ENCODE measurements around the gene BEST1. TPM values are rescaled to one million over a fixed set of nuclear protein-coding genes. Genes with fewer than 3 reads are reported as not detected.

Gene BEST1
- total and polyA plus RNA-seq, 2 donors (not counting 3 experiments of a cell fraction or from before 2014, with no cell fraction given): 0.04 TPM; not detected in 1

DNA sequence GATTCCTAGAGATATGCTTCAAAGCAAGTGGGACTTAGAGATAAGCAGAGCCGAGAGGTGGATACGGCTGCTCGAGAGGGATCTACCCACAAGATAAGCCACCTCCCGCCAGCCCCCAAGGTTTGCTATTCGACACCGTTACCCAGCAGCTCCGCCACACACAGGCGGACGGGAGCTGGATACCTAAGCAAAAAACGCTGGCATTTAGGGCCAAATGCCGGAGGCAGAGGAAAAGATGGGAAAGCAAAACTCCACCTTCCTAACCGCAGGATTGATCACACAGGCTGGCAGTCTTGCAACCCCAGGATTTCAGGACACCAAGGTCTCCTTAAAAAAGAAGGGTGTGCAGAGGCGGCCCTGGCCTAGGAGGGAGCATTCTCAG lies 16.6 kb downstream of the BEST1 start:
- intact Hi-C loops (cut with micrococcal nuclease) (loop anchor here (1.0 to 5.0 kb wide), 4 partner anchors 59 to 149 kb away; partner anchors contain the start of genes FADS1 and FADS3), dilution Hi-C loops (cut with MboI; ENCODE audit: extremely low pct_ligation_motif_present, low sequenced_read_pairs) (no loop called here)
- CTCF ChIA-PET: interaction anchor here (0.8 to 11.1 kb wide), 3 partner anchors 12 to 115 kb away, joined by 3 to 147 read pairs (median 5); no protein-coding TSS in a partner anchor
- H3K27me3 ChIP-seq (ENCODE audit: control insufficient read depth in 2 of 2, insufficient read depth in 2 of 2, low read length in 2 of 2): no peaks in the 10 kb centered on the region
- peaks cover 39% of the 10 kb centered on the region for H3K79me2 ChIP-seq (ENCODE audit: control insufficient read depth, insufficient read depth, low read length)
- peak overlapping the region; percentile 94 for H3K4me2 ChIP-seq (ENCODE audit: insufficient read depth, low read length)
- peak overlapping the region; percentile 98 to 99 (median 99) for H3K4me3 ChIP-seq (replicated peaks in 1 of 3; ENCODE audit: insufficient read depth in 1 of 3, low read depth in 1 of 3, low read length in 3 of 3)
- H3K27ac ChIP-seq (ENCODE audit: insufficient read depth, low read depth, low read length): peak overlapping the region; percentile 56
- no peaks in the 10 kb centered on the region for H3K9me1 ChIP-seq (replicated peaks; ENCODE audit: control insufficient read depth, extremely low read depth, insufficient read depth, low read length)
- peaks cover 15% of the 10 kb centered on the region in 2 experiments for H3K36me3 ChIP-seq (ENCODE audit: control insufficient read depth in 2 of 2, extremely low read depth in 1 of 2, insufficient read depth in 2 of 2, low read length in 2 of 2)
- peaks cover 60% of the 10 kb centered on the region for H3K4me1 ChIP-seq (ENCODE audit: control insufficient read depth, extremely low read depth, insufficient read depth, low read length)
- no TSS peak for BruUV-seq (replicated peaks)
- POLR2A ChIA-PET: interaction anchor here (0.8 to 3.0 kb wide), 4 partner anchors 12 to 141 kb away, joined by 3 to 19 read pairs (median 10); no protein-coding TSS in a partner anchor
- H4K20me1 ChIP-seq (replicated peaks; ENCODE audit: control insufficient read depth, extremely low read depth, insufficient read depth, low read length): no peaks in the 10 kb centered on the region
- no peak for DNase-seq (ENCODE audit: low read depth, low spot score)
- H2AFZ ChIP-seq (ENCODE audit: low read depth, low read length): no peak overlapping the region
- TF ChIP-seq GATA2 (IDR thresholded peaks at IDR 0.05; ENCODE audit: insufficient read depth, insufficient read length, low read depth, low read length) (peak; percentile 29), MYC (IDR thresholded peaks at IDR 0.05; ENCODE audit: low read depth, low read length) (no peak)
- no peaks in the 10 kb centered on the region for H3K9me3 ChIP-seq (replicated peaks; ENCODE audit: control insufficient read depth, insufficient read depth, low read length)
- FAIRE-seq: no peak
- H3K9ac ChIP-seq (replicated peaks; ENCODE audit: extremely low read depth, insufficient read depth, low read length): peak overlapping the region; percentile 92

DNA sequence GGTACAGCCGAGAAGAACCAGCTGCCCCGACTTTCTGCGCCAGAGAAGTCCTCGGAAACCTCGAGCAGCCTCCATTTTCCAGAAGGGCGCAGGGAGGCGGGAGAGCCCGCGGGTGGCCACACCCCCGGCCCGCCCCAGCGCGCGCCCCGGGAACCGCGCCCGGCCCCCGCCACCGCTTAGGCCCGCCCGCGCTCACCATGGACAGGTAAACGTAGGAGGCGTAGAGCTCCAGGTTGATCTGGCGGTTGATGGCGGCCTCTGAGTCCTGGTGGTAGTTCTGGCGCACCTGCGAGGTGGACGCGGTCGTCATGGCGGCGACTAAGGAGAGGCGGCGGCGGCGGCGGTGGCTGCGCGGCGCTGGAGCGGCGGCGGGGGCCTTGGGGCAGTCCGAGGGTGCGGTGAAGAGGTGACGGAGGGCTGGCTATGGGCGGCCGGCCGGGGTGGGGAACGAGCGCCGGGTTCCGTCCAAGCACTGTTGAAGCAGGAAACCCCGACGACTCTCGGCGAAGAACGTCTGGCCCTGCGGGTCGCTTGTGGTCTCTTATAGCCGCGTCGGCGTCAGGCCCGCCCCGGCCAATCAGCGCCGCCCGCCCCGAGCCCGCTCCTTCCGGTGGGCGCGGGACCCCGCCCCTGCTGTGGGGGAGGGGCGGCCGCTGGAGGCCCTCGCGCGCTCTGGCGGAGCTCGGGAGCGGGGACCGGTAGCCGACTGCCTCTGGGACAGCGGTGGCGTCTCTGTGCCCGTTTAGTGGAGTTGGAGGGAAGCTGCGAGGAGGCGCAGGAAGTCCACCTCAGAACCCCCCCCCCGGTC lies 17.2 kb downstream of the BEST1 start, which contains the start of gene FTH1:
Gene FTH1, minus strand, starts transcription at position 519 of the 808 bp plus-strand sequence. Its CDS starts 209 bp downstream, at position 310.
- ChIA-PET CTCF (interaction anchor here (0.7 to 11.1 kb wide), 5 partner anchors 12 to 115 kb away, joined by 3 to 147 read pairs (median 5); no protein-coding TSS in a partner anchor), POLR2A (interaction anchor here (0.7 to 3.0 kb wide), 11 partner anchors 9 to 175 kb away, joined by 3 to 19 read pairs (median 4); partner anchors contain the start of genes FEN1 and TMEM258)
- dilution Hi-C loops (cut with MboI; ENCODE audit: extremely low pct_ligation_motif_present, low sequenced_read_pairs) (no loop called here), intact Hi-C loops (cut with micrococcal nuclease) (loop anchor here (1.0 to 5.0 kb wide), 4 partner anchors 58 to 150 kb away; partner anchors contain the start of genes FADS1 and FADS3)
- Histone ChIP-seq H3K4me3 (replicated peaks in 1 of 3; ENCODE audit: insufficient read depth in 1 of 3, low read depth in 1 of 3, low read length in 3 of 3) (peak within 1 kb of the TSS; percentile 98 to 99 (median 99)), H3K4me2 (ENCODE audit: insufficient read depth, low read length) (peak within 1 kb of the TSS; percentile 94), H3K79me2 (ENCODE audit: control insufficient read depth, insufficient read depth, low read length) (peaks cover 39% of the 10 kb centered on the region), H3K4me1 (ENCODE audit: control insufficient read depth, extremely low read depth, insufficient read depth, low read length) (peaks cover 63% of the 10 kb centered on the region), H2AFZ (ENCODE audit: low read depth, low read length) (peak within 1 kb of the TSS; percentile 72), H3K27me3 (ENCODE audit: control insufficient read depth in 2 of 2, insufficient read depth in 2 of 2, low read length in 2 of 2) (no peaks in the 10 kb centered on the region), H3K27ac (ENCODE audit: insufficient read depth, low read depth, low read length) (peak within 1 kb of the TSS; percentile 60), H4K20me1 (replicated peaks; ENCODE audit: control insufficient read depth, extremely low read depth, insufficient read depth, low read length) (no peaks in the 10 kb centered on the region), H3K9me3 (replicated peaks; ENCODE audit: control insufficient read depth, insufficient read depth, low read length) (no peaks in the 10 kb centered on the region), H3K9ac (replicated peaks; ENCODE audit: extremely low read depth, insufficient read depth, low read length) (peak within 1 kb of the TSS; percentile 92), H3K36me3 (ENCODE audit: control insufficient read depth in 2 of 2, extremely low read depth in 1 of 2, insufficient read depth in 2 of 2, low read length in 2 of 2) (peaks cover 15% of the 10 kb centered on the region in 2 experiments), H3K9me1 (replicated peaks; ENCODE audit: control insufficient read depth, extremely low read depth, insufficient read depth, low read length) (no peaks in the 10 kb centered on the region)
- FAIRE-seq: no peak
- BruUV-seq (replicated peaks): no TSS peak
- TF ChIP-seq, protein P1, sequence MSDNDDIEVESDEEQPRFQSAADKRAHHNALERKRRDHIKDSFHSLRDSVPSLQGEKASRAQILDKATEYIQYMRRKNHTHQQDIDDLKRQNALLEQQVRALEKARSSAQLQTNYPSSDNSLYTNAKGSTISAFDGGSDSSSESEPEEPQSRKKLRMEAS (IDR thresholded peaks at IDR 0.05; ENCODE audit: insufficient read depth, insufficient read length): no peak
- TF ChIP-seq JUN (IDR thresholded peaks at IDR 0.05; ENCODE audit: borderline replicate concordance, insufficient read depth, insufficient read length, low read depth) (no peak), EZH2 (IDR thresholded peaks at IDR 0.05; ENCODE audit: borderline replicate concordance, low read depth, low read length, severe bottlenecking) (no peak), POLR2AphosphoS5 (IDR thresholded peaks at IDR 0.05; ENCODE audit: insufficient read depth, low read depth, low read length) (peak; percentile 99), POLR2A (IDR thresholded peaks at IDR 0.05; ENCODE audit: low read depth, low read length) (peak; percentile 97), GATA2 (IDR thresholded peaks at IDR 0.05; ENCODE audit: insufficient read depth, insufficient read length, low read depth, low read length) (no peak), MYC (IDR thresholded peaks at IDR 0.05; ENCODE audit: low read depth, low read length) (no peak), FOS (IDR thresholded peaks at IDR 0.05; ENCODE audit: borderline replicate concordance, insufficient read depth, low read length) (no peak)
- TF ChIP-seq, protein P2, sequence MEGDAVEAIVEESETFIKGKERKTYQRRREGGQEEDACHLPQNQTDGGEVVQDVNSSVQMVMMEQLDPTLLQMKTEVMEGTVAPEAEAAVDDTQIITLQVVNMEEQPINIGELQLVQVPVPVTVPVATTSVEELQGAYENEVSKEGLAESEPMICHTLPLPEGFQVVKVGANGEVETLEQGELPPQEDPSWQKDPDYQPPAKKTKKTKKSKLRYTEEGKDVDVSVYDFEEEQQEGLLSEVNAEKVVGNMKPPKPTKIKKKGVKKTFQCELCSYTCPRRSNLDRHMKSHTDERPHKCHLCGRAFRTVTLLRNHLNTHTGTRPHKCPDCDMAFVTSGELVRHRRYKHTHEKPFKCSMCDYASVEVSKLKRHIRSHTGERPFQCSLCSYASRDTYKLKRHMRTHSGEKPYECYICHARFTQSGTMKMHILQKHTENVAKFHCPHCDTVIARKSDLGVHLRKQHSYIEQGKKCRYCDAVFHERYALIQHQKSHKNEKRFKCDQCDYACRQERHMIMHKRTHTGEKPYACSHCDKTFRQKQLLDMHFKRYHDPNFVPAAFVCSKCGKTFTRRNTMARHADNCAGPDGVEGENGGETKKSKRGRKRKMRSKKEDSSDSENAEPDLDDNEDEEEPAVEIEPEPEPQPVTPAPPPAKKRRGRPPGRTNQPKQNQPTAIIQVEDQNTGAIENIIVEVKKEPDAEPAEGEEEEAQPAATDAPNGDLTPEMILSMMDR (IDR thresholded peaks at IDR 0.05; ENCODE audit: extremely low read depth in 1 of 2, insufficient read depth in 1 of 2, low read depth in 1 of 2, low read length in 2 of 2): no peak
- peak; percentile 89 for DNase-seq (ENCODE audit: low read depth, low spot score)
